ENCODE measurements around the gene AFF1.

Gene AFF1

GRCh38 chr4:87037671-87038334, 103.0 kb downstream of the AFF1 start:
- no peak for DNase-seq

GRCh38 chr4:87038837-87039615, 104.2 kb downstream of the AFF1 start:
- DNase-seq, result no peak

GRCh38 chr4:87041141-87041540, 106.3 kb downstream of the AFF1 start:
- DNase-seq, result no peak

GRCh38 chr4:87042221-87042620, 107.4 kb downstream of the AFF1 start:
- no peak for DNase-seq

DNA sequence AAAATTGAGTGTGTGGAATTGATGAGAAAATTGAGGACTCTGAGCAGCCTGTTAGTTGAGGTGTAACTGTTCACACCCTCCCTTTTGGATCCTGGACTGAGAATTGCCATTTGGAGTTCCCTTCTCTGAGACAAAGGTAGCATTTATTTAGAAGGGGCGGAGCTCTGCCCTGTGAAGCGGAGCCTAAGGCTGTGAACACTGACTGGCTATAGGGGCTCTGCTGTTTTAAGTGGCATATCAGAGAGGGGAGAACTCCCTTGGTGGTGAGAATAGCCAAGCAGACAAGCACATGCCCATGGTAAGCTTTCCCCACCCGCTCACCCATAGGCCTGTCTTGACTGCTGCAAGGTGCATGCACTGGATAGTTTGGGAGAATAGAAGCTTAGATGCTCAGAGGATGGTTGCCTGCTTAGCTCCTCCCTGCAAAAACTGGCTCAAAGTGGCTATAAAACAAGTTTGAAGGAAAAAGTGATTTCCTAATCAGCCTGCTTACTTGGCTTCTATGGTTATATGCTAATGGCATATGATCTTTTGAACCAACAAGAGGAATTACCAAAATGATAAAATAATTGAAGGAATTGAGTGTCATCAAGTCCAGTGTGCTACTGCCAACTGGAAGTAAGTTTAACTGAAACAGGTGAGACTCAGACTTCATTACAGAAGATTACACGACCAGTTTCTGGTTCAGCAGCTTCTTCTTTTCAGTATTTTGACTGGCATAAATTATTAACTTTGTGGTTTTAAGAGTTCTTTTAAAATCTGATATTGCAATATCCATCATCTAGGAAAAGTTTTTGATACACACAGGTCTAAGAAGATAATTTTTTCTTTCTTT, 108.4 kb downstream of the AFF1 start:
- DNase-seq, result no peak

DNA sequence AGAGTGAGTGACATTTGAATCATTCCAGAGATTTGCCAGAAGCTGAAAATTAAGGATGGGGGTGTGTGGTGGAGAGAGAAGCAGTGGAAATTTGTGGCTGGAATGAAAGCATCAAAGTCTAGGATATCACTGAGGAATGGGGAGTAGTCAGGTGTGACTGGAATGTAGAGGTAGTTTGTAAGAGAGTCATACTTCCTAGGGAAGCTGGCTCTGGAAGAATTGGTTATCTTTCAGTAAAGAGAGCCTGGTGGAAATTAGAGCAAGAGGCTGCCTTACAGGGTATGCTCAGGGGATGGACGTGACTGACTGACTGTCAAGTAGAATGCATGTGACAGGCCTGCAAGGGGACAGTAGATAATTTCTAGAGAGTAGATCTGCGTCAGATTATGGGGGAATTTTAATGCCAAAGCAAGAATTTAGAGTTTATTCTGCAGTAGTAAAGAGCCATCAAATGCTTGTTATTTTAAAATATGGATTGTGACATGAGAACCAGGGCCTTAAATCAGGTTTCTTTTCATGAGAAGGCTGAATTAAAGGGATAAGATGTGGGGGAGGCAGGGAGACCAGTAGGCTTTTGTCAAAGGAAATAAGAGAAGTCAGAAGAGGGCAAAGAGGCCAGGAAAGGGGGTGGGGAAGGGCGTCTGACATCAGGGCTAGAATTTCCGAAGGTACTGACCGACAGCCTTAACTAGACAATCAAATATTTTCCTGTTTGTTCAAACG, 109.9 kb downstream of the AFF1 start:
- DNase-seq, result peak; percentile 13

DNA sequence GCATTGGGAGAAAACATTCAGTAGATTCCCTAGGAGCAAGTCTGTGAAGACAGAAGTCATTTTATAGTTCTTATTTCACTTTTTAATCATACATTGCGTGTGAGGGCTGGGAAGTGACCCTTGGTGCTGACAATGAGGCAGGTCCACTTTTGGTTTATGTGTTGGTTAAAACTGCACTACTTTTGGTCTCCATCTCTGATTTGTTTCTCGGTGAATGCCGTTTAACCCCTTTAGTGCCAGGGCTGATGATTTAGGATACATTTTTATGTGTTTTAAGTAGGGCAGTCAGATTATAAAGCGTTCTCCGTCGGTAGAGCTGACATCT, 110.4 kb downstream of the AFF1 start:
- no peak for DNase-seq

- no peak for DNase-seq
Observed at GRCh38 chr4:87045659-87046058, 110.8 kb downstream of the AFF1 start.

DNA sequence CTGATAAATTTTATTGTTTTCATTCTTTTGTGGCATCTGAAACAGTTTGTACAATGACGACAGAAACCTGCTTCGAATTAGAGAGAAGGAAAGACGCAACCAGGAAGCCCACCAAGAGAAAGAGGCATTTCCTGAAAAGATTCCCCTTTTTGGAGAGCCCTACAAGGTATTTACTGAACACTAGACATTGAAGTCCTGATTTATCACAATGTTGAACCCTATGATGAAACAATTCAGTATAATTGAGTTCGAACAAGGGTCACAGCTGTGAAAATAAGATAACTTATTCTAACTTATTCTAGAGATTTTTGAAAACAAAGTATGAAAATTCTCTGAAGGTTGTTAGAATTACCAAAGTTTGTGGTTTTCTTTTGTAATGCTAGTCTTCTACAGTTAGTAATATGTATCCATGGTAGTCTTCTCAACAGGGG, 111.3 kb downstream of the AFF1 start:
- DNase-seq, result peak; percentile 56

DNA sequence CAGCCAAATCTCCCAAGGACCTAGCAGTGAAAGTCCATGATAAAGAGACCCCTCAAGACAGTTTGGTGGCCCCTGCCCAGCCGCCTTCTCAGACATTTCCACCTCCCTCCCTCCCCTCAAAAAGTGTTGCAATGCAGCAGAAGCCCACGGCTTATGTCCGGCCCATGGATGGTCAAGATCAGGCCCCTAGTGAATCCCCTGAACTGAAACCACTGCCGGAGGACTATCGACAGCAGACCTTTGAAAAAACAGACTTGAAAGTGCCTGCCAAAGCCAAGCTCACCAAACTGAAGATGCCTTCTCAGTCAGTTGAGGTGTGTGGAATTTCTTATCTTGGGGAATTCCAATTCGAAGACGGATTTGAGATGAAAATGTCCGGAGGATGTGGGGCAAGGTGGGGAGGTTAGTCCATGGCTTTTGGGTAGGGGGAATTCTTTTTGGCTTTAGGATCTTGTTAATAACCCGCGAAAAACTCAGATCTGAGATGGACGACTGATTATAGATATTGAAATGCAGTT, 112.5 kb downstream of the AFF1 start:
- no peak for DNase-seq

- no peak for DNase-seq
Observed at GRCh38 chr4:87049508-87049907, 114.7 kb downstream of the AFF1 start.

GRCh38 chr4:87050596-87050995, 115.8 kb downstream of the AFF1 start:
- DNase-seq, result no peak

GRCh38 chr4:87051121-87051713, 116.4 kb downstream of the AFF1 start:
- DNase-seq, result no peak

GRCh38 chr4:87052615-87053014, 117.8 kb downstream of the AFF1 start:
- no peak for DNase-seq

DNA sequence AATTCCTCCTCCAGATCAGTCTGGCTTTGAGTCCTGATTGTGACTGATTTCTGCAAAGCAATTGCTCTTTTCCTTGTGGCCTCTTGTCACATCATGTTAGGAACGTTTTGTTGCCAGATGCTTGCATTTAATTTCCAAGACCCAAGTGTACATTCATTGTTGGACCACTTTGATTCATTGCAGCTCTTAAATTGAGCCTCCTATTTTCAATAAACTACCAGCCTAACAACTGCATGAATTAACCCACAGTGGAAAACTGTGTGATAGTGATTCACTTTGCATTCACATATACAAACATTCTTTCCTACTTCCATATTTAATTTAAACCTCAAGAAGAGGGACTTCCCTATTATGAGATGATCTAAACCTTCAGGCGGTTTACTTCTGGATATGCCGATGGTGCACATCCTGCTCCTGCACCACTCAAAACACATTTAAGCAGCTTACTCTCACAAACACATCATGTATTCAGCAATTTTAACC, 118.4 kb downstream of the AFF1 start:
- no peak for DNase-seq

- peak; percentile 73 for DNase-seq
Observed at GRCh38 chr4:87053802-87054767, 119.3 kb downstream of the AFF1 start.

DNA sequence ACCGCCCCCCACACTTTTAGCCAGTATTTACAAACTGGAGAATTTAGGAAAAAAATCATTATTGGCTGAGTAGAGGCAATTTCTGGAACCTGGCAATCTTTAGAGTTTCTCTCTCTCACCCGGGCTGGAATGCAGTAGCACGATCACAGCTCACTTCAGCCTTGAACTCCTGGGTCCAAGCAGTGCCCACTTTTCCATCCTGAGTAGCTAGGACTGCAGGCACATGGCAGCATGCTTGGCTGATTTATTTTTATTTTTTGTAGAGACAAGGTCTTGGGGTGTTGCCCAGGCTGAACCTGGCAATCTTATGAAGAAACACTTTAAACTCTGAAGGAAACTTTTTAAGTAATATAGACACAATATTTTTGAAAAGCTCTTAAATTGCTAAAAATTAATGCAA, 120.1 kb downstream of the AFF1 start:
- no peak for DNase-seq

DNA sequence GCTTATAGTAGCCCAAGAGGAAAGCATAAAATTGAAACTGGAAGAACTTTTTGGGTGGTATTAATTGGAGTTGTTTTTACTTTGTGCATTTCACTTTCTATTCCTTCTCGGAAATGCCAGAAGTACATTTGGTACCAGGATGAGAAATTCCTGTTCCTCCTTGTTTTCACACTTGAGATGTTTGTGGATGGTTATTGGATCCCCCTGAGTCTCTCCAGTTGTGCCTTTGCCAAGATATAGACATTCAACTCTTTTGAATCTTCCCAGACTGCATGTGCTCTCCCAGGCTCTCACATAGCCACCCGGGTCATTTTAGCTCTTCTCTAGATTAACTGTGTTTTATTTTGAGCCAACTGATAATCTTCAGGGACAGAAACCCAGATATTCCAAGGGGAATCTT, 120.5 kb downstream of the AFF1 start:
- no peak for DNase-seq

DNA sequence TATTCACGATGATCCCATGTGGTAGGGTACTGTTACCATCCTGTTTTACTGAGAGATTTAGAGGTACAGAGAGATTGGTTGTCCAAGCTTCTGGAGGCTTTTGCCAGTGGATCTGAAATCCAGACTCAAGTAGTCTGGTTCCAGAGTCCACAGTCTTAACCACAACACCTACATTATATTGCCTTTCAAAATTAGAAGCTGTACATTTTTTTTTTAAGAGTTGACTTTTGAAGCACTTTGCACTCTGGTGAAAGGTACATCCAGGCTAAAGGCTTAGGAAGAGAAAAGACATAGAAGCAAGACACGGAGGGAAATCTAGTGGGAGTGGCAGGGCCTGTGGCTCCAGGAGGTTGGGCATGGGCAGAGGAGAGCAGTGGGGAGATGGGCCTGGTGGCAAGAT, 122.1 kb downstream of the AFF1 start:
- DNase-seq, result no peak

- DNase-seq, result no peak
Observed at GRCh38 chr4:87057835-87058355, 123.1 kb downstream of the AFF1 start.
